ENCODE measurements around the gene CAMK1D.

GRCh38 chr10:12628153-12628552 lies 278.8 kb downstream of the CAMK1D start:
- no peak for TF ChIP-seq MYC (IDR thresholded peaks at IDR 0.05; ENCODE audit: low read depth, low read length)
- no peak for TF ChIP-seq CTCF (IDR thresholded peaks at IDR 0.05; ENCODE audit: low read depth, low read length)
- no peak for TF ChIP-seq POLR2A (IDR thresholded peaks at IDR 0.05; ENCODE audit: extremely low read depth, insufficient read length)
- TF ChIP-seq MAX (IDR thresholded peaks at IDR 0.05; ENCODE audit: low read depth, low read length), result no peak

Data from NB4 (cell line).